Measurements from ENCODE around the gene POLN. TPM values are rescaled to one million over a fixed set of nuclear protein-coding genes. Genes with fewer than 3 reads are reported as not detected.

Gene POLN
- total and polyA plus RNA-seq, 2 experiments from 2014 or later: 1.8 to 4.0 TPM

DNA sequence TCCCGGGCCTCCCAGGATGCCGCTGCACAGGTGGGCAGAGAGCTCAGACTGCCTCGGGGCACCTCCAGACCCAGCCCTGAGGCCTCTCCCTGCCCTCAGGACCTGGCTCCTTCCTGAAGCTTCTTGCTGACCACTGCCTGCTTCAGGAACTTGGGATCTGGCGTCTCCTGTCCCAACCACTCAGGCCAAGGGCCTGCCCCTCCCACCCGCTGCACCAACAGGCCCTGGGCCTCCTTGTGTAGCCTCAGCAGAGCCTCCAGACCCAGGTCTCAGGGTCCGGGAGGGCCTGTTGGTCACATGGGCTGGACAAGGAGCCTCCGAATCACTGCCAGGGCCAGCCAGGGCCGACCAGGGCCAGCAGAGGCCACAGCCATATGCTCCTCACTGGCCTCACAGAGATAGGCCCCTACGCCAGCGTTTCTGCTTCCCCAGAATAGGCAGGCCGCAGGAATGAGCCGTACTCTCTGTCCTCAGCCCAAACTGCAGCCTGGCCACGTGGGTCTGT, 17.2 kb upstream of the POLN start:
- no peak overlapping the region for H3K4me2 ChIP-seq
- no peak overlapping the region for H3K4me3 Mint-ChIP-seq
- no peak overlapping the region for H2AFZ ChIP-seq

More for the DNA sequence above, 17.2 kb upstream of the POLN start:
- DNase-seq (ENCODE audit: low spot score) (no peak), ATAC-seq (no peak)
- Mint-ChIP-seq H3K9me3 (no peaks in the 10 kb centered on the region), H3K27ac (no peak overlapping the region), H3K4me1 (peaks cover 20% of the 10 kb centered on the region), H3K27me3 (ENCODE audit: insufficient read depth, low read depth, poor library complexity) (peaks cover 7% of the 10 kb centered on the region), H3K36me3 (ENCODE audit: low read depth) (no peaks in the 10 kb centered on the region; the same call in 2 of the 3 replicates)
- no peak overlapping the region for H3K4me3 ChIP-seq
- H4K20me1 ChIP-seq (replicated peaks; ENCODE audit: insufficient read depth): no peaks in the 10 kb centered on the region
- H3K27me3 ChIP-seq (ENCODE audit: insufficient read depth): 0 out of 2 replicates have a peak, but pooled peaks cover 4% of the 10 kb centered on the region
- no peak for TF ChIP-seq STAT1 (IDR thresholded peaks at IDR 0.05; ENCODE audit: unreplicated experiment)
- TF ChIP-seq ZNF331 (CRISPR knock-in tag; IDR thresholded peaks at IDR 0.05; ENCODE audit: low read depth): no peak
- TF ChIP-seq ZNF114 (CRISPR knock-in tag; IDR thresholded peaks at IDR 0.05): no peak
- TF ChIP-seq, protein P1, sequence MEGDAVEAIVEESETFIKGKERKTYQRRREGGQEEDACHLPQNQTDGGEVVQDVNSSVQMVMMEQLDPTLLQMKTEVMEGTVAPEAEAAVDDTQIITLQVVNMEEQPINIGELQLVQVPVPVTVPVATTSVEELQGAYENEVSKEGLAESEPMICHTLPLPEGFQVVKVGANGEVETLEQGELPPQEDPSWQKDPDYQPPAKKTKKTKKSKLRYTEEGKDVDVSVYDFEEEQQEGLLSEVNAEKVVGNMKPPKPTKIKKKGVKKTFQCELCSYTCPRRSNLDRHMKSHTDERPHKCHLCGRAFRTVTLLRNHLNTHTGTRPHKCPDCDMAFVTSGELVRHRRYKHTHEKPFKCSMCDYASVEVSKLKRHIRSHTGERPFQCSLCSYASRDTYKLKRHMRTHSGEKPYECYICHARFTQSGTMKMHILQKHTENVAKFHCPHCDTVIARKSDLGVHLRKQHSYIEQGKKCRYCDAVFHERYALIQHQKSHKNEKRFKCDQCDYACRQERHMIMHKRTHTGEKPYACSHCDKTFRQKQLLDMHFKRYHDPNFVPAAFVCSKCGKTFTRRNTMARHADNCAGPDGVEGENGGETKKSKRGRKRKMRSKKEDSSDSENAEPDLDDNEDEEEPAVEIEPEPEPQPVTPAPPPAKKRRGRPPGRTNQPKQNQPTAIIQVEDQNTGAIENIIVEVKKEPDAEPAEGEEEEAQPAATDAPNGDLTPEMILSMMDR (conservative IDR thresholded peaks at IDR 0.05; ENCODE audit: low read depth in 2 of 2): no peak
- TF ChIP-seq, protein P2, sequence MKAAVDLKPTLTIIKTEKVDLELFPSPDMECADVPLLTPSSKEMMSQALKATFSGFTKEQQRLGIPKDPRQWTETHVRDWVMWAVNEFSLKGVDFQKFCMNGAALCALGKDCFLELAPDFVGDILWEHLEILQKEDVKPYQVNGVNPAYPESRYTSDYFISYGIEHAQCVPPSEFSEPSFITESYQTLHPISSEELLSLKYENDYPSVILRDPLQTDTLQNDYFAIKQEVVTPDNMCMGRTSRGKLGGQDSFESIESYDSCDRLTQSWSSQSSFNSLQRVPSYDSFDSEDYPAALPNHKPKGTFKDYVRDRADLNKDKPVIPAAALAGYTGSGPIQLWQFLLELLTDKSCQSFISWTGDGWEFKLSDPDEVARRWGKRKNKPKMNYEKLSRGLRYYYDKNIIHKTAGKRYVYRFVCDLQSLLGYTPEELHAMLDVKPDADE (IDR thresholded peaks at IDR 0.05): no peak
- TF ChIP-seq EZH2phosphoT487 (IDR thresholded peaks at IDR 0.05; ENCODE audit: unreplicated experiment): no peak
- TF ChIP-seq NANOG (IDR thresholded peaks at IDR 0.05; ENCODE audit: borderline replicate concordance): no peak
- no peak for TF ChIP-seq JUNB (IDR thresholded peaks at IDR 0.05; ENCODE audit: unreplicated experiment)
- no peak for TF ChIP-seq EZH2 (IDR thresholded peaks at IDR 0.05; ENCODE audit: low read depth, unreplicated experiment)
- TF ChIP-seq, protein P3, sequence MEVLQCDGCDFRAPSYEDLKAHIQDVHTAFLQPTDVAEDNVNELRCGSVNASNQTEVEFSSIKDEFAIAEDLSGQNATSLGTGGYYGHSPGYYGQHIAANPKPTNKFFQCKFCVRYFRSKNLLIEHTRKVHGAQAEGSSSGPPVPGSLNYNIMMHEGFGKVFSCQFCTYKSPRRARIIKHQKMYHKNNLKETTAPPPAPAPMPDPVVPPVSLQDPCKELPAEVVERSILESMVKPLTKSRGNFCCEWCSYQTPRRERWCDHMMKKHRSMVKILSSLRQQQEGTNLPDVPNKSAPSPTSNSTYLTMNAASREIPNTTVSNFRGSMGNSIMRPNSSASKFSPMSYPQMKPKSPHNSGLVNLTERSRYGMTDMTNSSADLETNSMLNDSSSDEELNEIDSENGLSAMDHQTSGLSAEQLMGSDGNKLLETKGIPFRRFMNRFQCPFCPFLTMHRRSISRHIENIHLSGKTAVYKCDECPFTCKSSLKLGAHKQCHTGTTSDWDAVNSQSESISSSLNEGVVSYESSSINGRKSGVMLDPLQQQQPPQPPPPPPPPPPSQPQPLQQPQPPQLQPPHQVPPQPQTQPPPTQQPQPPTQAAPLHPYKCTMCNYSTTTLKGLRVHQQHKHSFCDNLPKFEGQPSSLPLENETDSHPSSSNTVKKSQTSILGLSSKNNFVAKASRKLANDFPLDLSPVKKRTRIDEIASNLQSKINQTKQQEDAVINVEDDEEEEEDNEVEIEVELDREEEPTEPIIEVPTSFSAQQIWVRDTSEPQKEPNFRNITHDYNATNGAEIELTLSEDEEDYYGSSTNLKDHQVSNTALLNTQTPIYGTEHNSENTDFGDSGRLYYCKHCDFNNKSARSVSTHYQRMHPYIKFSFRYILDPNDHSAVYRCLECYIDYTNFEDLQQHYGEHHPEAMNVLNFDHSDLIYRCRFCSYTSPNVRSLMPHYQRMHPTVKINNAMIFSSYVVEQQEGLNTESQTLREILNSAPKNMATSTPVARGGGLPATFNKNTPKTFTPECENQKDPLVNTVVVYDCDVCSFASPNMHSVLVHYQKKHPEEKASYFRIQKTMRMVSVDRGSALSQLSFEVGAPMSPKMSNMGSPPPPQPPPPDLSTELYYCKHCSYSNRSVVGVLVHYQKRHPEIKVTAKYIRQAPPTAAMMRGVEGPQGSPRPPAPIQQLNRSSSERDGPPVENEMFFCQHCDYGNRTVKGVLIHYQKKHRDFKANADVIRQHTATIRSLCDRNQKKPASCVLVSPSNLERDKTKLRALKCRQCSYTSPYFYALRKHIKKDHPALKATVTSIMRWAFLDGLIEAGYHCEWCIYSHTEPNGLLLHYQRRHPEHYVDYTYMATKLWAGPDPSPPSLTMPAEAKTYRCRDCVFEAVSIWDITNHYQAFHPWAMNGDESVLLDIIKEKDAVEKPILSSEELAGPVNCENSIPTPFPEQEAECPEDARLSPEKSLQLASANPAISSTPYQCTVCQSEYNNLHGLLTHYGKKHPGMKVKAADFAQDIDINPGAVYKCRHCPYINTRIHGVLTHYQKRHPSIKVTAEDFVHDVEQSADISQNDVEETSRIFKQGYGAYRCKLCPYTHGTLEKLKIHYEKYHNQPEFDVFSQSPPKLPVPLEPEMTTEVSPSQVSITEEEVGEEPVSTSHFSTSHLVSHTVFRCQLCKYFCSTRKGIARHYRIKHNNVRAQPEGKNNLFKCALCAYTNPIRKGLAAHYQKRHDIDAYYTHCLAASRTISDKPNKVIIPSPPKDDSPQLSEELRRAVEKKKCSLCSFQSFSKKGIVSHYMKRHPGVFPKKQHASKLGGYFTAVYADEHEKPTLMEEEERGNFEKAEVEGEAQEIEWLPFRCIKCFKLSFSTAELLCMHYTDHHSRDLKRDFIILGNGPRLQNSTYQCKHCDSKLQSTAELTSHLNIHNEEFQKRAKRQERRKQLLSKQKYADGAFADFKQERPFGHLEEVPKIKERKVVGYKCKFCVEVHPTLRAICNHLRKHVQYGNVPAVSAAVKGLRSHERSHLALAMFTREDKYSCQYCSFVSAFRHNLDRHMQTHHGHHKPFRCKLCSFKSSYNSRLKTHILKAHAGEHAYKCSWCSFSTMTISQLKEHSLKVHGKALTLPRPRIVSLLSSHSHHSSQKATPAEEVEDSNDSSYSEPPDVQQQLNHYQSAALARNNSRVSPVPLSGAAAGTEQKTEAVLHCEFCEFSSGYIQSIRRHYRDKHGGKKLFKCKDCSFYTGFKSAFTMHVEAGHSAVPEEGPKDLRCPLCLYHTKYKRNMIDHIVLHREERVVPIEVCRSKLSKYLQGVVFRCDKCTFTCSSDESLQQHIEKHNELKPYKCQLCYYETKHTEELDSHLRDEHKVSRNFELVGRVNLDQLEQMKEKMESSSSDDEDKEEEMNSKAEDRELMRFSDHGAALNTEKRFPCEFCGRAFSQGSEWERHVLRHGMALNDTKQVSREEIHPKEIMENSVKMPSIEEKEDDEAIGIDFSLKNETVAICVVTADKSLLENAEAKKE (CRISPR knock-in tag; IDR thresholded peaks at IDR 0.05): no peak
- no peak for TF ChIP-seq POLR2AphosphoS5 (IDR thresholded peaks at IDR 0.05; ENCODE audit: low read depth)
- no peak for TF ChIP-seq CREB1 (CRISPR knock-in tag; IDR thresholded peaks at IDR 0.05; ENCODE audit: low read depth)
- H3K36me3 ChIP-seq (ENCODE audit: insufficient read depth): no peaks in the 10 kb centered on the region
- H3K9me2 ChIP-seq (ENCODE audit: insufficient read depth): no peaks in the 10 kb centered on the region
- peaks cover 5% of the 10 kb centered on the region; the same call in 1 of the 2 replicates for H3K4me1 ChIP-seq (ENCODE audit: insufficient read depth)
- no peaks in the 10 kb centered on the region for H3F3A ChIP-seq (replicated peaks; ENCODE audit: low read depth)
- H3K27ac ChIP-seq (ENCODE audit: low read depth): no peak overlapping the region
- H3K79me2 ChIP-seq (replicated peaks; ENCODE audit: insufficient read depth): no peaks in the 10 kb centered on the region
